Right atrium auricular region (tissue), 2 donors: ENCODE results near the gene ALOX5. TPM values are rescaled to one million over a fixed set of nuclear protein-coding genes. Genes with fewer than 3 reads are reported as not detected.
A peak's percentile ranks its signal among the peaks of the same experiment; 100 is the strongest.

Experiments
- DNase-seq: peaks from one replicate; pipeline ENCODE4 v3.0.0-alpha.2; 2019; ENCODE audit warnings: low spot score
- H3K27ac ChIP-seq, 2 donors: fragments of 200-600 bp; sonication (generic); 1 replicate in 1 of 2; 2 replicates in 1 of 2; pipeline ENCODE4 v1.5.1; 2016 to 2019
- H3K27me3 ChIP-seq, 2 donors: fragments of 200-600 bp; sonication (generic); one replicate each; pipeline versions ENCODE4 v1.5.1 to v1.6.0; 2017 to 2019
- H3K36me3 ChIP-seq: fragments of 200-600 bp; sonication (generic); one replicate; pipeline ENCODE4 v1.5.1; 2016
- H3K4me1 ChIP-seq, 2 donors: fragments of 200-600 bp; sonication (generic); one replicate each; pipeline versions ENCODE4 v1.5.1 to v1.6.0; 2017 to 2019
- H3K4me3 ChIP-seq, 2 donors: fragments of 200-600 bp; sonication (generic); 1 replicate in 1 of 2; 2 replicates in 1 of 2; pipeline ENCODE4 v1.5.1; 2017 to 2019; ENCODE audit warnings: mild to moderate bottlenecking in 1 of 2, moderate library complexity in 1 of 2
- H3K9me3 ChIP-seq, 2 donors: fragments of 200-600 bp; sonication (generic); one replicate each; pipeline ENCODE4 v1.5.1; 2019
- total RNA-seq, 2 donors: library from RNA; depleted of rRNA; stranded (reverse); fragments of >200 nt; gene quantifications; one replicate each; pipeline ENCODE4 v1.1.0, GENCODE V29; 2016
- TF ChIP-seq, protein P1 (sequence below), 2 donors: fragments of 200-600 bp; sonication (generic); IDR thresholded peaks; one replicate each; pipeline ENCODE4 v1.5.1; 2019; ENCODE audit warnings: antibody characterized with exemption in 2 of 2

ALOX5 gene
- total RNA-seq, 2 donors from 2014 or later = 6.3 to 16.0 TPM

DNA sequence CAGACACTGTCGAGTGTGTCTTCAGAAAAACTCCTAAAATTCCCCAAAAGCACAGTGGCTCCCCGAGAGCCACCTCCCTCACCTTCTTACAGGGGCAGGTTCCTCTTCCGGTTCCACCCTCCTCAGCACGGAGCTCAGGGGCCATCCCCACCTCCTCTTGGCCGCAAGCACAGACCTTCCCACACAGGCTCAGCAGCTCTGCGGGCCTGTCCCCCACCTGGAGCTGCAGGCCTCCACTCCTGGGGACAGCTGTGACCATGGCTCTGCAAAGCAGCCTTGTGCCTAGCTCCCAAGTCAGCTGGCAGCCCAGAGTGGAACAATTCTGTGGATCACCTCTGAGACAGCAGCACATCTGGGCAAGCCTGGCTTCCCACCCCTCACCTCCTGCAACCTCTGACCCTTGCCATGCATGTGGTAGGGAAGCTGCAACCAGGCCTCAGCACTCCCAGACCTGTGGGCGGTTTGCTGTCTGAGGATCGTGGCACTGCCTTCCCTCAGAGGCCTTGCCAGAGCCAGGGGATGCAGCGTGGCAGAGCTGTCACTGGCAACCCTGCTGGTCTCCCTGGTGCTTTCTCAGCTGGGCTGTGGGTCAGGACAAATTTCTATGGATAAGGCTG is 79.7 kb downstream of the ALOX5 start:
- Histone ChIP-seq H3K9me3 (no peaks in the 10 kb centered on the region), H3K27me3 (no peaks in the 10 kb centered on the region), H3K4me3 (no peak overlapping the region), H3K27ac (peak overlapping the region; percentile 68 to 72), H3K4me1 (peaks cover 0 to 25% of the 10 kb centered on the region in 2 donors), H3K36me3 (peaks cover 16% of the 10 kb centered on the region)
- TF ChIP-seq, protein P1, sequence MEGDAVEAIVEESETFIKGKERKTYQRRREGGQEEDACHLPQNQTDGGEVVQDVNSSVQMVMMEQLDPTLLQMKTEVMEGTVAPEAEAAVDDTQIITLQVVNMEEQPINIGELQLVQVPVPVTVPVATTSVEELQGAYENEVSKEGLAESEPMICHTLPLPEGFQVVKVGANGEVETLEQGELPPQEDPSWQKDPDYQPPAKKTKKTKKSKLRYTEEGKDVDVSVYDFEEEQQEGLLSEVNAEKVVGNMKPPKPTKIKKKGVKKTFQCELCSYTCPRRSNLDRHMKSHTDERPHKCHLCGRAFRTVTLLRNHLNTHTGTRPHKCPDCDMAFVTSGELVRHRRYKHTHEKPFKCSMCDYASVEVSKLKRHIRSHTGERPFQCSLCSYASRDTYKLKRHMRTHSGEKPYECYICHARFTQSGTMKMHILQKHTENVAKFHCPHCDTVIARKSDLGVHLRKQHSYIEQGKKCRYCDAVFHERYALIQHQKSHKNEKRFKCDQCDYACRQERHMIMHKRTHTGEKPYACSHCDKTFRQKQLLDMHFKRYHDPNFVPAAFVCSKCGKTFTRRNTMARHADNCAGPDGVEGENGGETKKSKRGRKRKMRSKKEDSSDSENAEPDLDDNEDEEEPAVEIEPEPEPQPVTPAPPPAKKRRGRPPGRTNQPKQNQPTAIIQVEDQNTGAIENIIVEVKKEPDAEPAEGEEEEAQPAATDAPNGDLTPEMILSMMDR (IDR thresholded peaks at IDR 0.05) = no peak
- DNase-seq = peak; percentile 56

DNA sequence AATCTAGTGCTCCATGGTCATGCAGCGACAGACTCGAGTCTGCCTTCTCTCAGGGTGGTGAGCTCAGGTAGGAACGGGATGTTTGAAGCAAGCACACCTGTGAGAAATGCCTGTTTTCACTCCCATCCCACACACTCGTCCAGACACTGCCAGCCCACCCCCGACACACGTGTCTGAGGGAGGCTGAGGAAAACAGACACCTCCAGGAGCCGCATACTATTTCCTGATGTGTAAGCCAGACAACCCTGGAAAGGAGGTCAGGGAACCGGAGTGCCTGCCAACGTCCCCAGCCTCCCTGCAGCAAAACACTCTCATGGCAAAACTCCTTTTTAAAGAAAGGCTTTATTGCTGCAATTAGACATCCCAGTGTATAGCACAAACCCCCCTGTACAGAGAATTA is 80.2 kb downstream of the ALOX5 start:
- no peaks in the 10 kb centered on the region for H3K9me3 ChIP-seq
- peaks cover 21% of the 10 kb centered on the region for H3K36me3 ChIP-seq
- TF ChIP-seq, protein P1 (IDR thresholded peaks at IDR 0.05) = no peak
- no peak overlapping the region for H3K4me3 ChIP-seq
- peak; percentile 57 for DNase-seq
- peaks cover 0 to 25% of the 10 kb centered on the region in 2 donors for H3K4me1 ChIP-seq
- no peaks in the 10 kb centered on the region for H3K27me3 ChIP-seq
- H3K27ac ChIP-seq = peak overlapping the region in 1 of 2 donors; percentile 68

DNA sequence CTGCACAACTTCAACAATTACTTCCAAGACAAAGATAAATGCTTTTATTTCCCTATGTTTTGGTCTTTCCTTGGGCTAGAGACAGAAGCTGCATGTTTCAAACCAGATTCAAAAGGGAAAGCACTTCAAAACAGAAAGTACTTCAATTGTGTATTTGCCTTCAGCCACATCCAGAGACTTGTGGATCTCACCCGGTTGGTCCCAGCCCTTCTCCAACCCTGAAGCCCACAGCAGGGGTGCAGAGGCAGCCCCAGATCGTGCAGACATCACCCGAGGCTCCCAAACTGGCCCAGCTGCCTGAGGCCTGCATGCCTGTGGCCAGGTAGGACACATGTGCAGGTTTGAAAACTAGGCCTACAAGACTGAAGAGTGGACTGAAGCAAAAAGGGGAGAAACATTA is 80.8 kb downstream of the ALOX5 start:
- no peak overlapping the region for H3K27ac ChIP-seq
- H3K4me1 ChIP-seq = peaks cover 0 to 25% of the 10 kb centered on the region in 2 donors
- no peaks in the 10 kb centered on the region for H3K27me3 ChIP-seq
- TF ChIP-seq, protein P1 (IDR thresholded peaks at IDR 0.05) = no peak
- DNase-seq = peak; percentile 46
- H3K36me3 ChIP-seq = peaks cover 24% of the 10 kb centered on the region
- no peaks in the 10 kb centered on the region for H3K9me3 ChIP-seq
- no peak overlapping the region for H3K4me3 ChIP-seq

DNA sequence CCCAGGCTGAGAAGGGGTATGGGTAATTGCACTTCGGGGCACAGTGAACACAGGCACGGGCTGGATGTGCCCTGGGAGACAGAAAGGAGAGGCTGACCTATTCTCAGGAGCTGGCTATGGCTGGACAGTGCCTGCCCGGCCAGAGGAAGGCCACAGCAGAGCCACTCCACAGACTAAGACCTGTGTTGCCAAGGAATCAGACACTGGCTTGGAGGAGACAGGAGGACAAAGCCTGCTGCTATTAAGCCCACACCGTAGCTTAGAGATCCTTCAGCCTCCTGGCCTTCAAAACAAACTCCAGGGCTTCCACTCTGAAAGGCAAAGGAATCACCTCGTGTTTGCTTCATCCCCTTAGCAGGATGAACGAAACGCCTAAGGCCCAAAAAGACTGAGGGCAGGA is 82.2 kb downstream of the ALOX5 start:
- Histone ChIP-seq H3K27me3 (no peaks in the 10 kb centered on the region), H3K36me3 (peaks cover 31% of the 10 kb centered on the region), H3K27ac (no peak overlapping the region), H3K4me1 (peaks cover 0 to 25% of the 10 kb centered on the region in 2 donors), H3K4me3 (no peak overlapping the region), H3K9me3 (no peaks in the 10 kb centered on the region)
- TF ChIP-seq, protein P1 (IDR thresholded peaks at IDR 0.05) = no peak
- DNase-seq = no peak

DNA sequence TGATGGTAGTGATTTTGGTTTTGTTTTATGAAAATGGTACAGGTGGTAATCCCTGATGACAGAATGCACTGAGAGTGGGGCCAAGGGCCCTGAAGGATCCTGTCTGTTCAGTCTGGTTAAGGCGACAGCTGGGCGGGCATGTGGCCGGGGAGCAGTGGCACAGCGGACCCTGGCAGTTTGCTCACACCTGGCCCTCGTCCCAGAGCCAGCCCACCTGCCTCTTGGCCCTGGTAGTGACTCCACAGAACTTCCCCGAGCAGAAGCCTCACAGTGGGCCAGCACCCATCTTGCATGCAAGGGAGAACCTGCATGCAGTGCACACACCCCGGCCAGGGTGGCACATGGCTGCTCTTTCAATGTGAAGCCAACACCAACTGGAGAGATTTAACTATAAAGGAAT is 82.8 kb downstream of the ALOX5 start:
- peaks cover 31% of the 10 kb centered on the region for H3K36me3 ChIP-seq
- peak; percentile 42 for DNase-seq

More for the DNA sequence above, 82.8 kb downstream of the ALOX5 start:
- no peaks in the 10 kb centered on the region for H3K27me3 ChIP-seq
- no peak overlapping the region for H3K27ac ChIP-seq
- no peak overlapping the region for H3K4me3 ChIP-seq
- peaks cover 0 to 25% of the 10 kb centered on the region in 2 donors for H3K4me1 ChIP-seq
- TF ChIP-seq, protein P1 (IDR thresholded peaks at IDR 0.05) = no peak
- H3K9me3 ChIP-seq = no peaks in the 10 kb centered on the region
